GM10847 (cell line): Measurements from ENCODE around the gene CHCT1.
A peak's percentile ranks its signal among the peaks of the same experiment; 100 is the strongest.

Source experiments
- POLR2A ChIP-seq: IDR thresholded peaks from 2 replicates; pipeline ENCODE4 v1.6.1; 2011; ENCODE audit not compliant: insufficient read length; ENCODE audit errors: extremely low read depth

Gene CHCT1

GRCh38 chr17:60422162-60422665 lies at the start of gene CHCT1:
Gene CHCT1 (plus strand): TSS chr17:60422489. CDS start chr17:60422593, 104 bp downstream.
- no peak for TF ChIP-seq POLR2A

- TF ChIP-seq POLR2A: no peak
Measured at GRCh38 chr17:60372790-60373483, 49.4 kb upstream of the CHCT1 start.

DNA sequence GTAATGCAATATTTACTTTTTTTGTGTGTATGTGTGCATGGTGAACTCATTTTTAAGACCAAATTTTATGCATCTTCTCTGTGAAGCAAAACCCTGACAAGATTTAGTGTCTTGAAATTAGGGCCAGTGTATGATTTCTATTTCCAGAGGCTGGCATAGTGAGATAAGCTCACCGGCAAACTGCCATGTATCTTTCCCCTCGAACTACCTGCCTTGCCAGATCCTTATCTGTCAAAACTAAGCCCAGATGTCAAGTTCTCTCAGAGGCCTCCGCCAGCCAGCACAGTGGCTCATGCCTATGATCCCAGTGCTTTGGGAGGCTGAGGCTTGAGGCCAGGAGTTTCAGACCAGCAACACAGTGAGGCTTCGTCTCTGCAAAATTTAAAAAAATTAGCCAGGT lies 40.3 kb upstream of the CHCT1 start:
- TF ChIP-seq POLR2A: no peak

DNA sequence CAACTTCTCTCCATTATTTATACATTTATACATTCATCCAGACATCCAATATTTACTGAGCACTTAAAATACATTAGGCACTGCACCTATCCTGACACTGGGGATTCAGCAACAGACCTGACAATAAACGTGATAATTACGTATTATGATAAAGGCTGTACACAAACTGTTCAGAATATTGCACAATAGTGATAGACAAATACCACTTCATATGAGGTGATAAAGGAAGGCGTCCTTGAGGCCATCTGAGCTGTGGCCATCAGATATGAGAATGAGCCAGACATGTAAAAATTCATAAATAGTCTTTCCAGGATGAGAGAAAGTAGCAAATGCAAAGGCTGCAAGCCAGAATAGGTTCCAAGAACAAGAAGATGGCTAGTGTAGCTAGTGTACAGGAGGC lies 38.9 kb upstream of the CHCT1 start:
- TF ChIP-seq POLR2A: no peak

DNA sequence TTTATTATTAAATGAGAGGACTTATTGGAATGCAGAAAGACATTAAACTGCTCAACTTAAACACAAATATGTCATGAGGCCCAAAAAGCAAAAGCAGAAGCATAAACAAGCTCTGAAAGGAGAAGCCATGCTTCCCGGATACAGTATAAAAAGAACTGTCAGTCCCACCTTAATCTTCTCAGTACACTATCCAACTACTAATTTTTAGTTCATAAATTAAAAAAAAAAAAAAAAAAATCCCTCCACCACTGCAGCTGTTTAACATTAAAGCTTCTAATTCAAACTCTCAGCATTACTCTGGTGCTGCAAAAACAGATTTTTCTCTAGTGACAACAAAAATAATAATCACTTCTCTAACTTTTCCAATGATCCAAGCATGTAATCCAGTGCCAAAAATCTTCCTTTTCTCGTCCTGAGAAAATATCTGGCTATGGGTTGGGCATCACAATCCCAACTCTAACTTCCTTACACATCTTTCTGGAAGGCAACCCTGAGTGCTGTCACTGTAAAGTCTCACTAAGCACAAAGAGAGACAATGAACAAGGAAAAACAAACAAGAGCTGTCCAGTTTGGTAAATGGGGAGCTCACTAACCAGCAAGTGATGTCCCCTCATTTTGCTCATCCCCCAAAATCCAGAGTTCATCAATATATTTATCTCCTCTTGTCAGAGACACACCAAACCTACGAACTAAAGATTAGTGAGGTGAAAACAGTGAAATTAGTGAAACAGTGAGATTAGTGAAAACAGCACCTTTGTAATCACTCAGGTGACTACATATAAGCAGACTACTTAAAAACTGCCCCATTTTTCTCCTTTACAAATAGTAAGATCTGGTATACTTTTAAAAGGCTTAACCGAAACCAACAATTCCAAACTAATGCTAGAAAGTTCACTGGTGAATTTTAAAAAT lies 35.9 kb upstream of the CHCT1 start:
- TF ChIP-seq POLR2A: no peak

DNA sequence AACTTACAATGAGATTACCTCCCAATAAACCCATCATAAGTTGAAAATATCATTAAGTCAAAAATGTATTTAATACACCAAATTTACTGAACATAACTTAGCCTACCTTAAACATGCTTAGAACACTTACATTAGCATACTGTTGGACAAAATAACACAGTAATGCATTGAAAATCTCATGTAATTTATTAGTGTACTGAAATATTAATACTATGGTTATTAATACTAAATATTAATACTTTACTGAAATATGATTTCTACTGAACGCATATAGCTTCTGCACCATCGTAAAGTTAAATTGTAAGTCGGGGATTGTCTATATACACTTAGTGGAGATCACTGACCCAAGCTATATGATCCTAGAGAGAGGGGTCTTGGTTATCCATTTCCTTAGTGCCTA lies 34.6 kb upstream of the CHCT1 start:
- TF ChIP-seq POLR2A: no peak

GRCh38 chr17:60388742-60389141 lies 33.5 kb upstream of the CHCT1 start:
- no peak for TF ChIP-seq POLR2A

- TF ChIP-seq POLR2A: no peak
Measured at GRCh38 chr17:60390186-60390585, 32.1 kb upstream of the CHCT1 start.

DNA sequence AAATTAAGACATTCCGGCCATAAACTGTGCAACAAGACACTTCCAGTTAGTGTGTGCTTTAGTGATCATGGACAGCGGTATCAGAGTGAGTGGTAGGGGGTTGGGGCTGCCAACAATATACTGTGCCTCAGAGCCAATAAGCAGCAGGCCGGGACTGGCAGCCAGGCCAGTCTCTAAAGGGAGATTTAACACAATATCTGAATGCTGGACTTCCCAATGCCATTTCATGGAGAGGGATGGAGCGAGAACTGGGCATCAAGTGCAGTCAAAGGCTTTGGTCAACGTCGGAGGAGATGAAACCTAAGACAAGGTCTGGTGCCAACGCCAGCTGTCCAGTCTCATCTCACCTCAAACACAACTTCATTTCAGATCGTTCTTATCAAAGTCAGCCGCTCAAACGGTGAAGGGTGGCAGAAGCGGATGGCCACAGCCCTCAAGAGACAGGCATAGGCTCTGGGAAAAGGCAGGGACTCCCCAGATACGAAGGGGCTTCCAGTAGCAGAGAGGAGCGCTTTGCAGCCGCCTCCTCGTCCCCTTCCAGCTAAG lies 31.3 kb upstream of the CHCT1 start:
- no peak for TF ChIP-seq POLR2A

GRCh38 chr17:60391471-60392041 lies 30.7 kb upstream of the CHCT1 start:
- TF ChIP-seq POLR2A: no peak

GRCh38 chr17:60392042-60392844 lies 30.0 kb upstream of the CHCT1 start, which contains the start of gene USP32:
Gene USP32 (minus strand): TSS chr17:60392133. CDS start chr17:60391939, 194 bp downstream.
- peak; percentile 78 for TF ChIP-seq POLR2A

DNA sequence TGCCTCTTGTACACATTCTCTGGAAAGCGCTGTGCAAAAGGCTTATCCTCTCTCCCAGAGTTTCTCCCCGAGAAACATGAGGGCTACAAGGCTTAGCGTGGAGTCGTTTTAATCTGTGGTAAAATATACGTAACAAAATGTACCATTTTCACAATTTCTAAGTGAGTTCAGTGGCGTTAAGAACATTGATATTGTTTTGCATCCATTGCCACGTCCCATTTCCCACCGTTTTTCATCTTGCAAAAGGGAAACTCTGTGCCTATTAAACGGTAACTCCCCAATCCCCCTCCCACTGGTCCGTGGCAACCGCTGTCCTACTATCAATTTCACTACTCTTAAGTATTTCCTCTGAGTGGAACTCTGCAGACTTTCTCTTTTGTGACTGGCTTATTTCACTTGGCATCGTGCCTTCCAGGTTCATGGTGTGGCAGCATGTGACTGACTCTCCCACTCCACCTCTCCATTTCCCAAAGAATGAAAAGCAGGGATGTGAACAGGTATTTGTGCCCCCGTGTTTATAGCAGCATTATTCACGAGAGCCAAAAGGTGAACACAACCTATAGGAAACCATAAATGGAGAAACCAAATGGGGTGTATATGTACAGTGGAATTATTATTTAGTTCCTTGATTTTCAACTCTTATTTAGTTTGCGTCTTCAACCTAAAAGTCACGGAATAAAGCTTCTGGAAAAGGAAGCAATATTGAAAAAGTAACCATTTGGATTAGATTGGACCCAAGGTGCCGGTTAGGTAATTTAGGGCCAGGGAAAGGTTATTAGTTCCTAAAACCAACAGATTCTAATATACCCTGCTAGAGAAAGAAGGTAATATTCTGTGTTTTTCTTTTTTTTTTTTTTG lies 29.2 kb upstream of the CHCT1 start:
- no peak for TF ChIP-seq POLR2A

DNA sequence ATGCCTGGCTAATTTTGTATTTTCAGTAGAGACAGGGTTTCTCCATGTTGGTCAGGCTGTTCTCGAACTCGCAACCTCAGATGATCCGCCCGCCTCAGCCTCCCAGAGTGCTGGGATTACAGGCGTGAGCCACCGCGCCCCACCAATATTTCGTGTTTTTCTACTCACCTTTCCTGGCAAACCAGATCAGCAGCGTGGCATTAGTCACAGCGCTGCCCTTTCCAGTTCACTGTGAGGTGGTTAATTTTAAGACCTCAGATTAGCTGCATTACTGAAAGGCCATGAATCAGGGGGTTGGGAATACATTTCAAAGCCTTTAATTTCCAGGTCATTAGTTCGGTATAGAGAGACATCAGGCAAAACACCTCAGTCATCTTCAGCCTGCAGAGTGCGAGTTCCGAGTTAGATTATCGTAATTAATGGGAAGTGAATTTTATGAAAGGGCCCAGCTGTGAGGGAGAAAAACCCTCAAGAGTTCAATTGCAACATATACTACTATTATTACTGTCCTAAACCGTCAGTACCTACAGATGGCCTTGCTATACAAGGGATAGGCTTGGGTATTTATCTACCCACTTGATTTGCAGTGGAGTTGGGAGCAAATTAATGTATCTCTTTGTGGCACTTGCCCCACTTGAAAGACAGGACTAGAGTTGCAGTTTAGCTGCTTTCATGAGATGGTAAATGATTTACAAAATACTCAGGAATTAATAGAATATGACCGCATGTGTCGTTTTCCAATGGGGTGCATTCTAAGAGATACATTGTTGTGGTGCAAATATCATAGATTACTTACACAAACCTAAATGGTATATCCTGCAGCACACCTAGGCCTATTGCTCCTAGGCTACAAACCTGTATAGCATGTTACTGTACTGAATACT lies 28.2 kb upstream of the CHCT1 start:
- no peak for TF ChIP-seq POLR2A
